Testis (tissue), 2 donors: ENCODE results near the gene EGLN2.
"Not testable (repeated sequence)": the region's sequence is repeated elsewhere in the genome, so short reads cannot be mapped to it uniquely, and the experiment has no call there.

Experiments
- CTCF ChIP-seq, 3 experiments: fragments of 450-650 bp in 2 of 3; fragments of 200-600 bp in 1 of 3; sonication (generic) in 1 of 3; IDR thresholded peaks; one replicate each; pipeline ENCODE4 v1.5.1; 2016 to 2019; ENCODE audit warnings: antibody characterized with exemption in 3 of 3, mild to moderate bottlenecking in 2 of 3, moderate library complexity in 1 of 3
- POLR2A ChIP-seq: fragments of 450-650 bp; IDR thresholded peaks from one replicate; pipeline ENCODE4 v1.6.1; 2017; ENCODE audit warnings: antibody characterized with exemption, mild to moderate bottlenecking, moderate library complexity

DNA sequence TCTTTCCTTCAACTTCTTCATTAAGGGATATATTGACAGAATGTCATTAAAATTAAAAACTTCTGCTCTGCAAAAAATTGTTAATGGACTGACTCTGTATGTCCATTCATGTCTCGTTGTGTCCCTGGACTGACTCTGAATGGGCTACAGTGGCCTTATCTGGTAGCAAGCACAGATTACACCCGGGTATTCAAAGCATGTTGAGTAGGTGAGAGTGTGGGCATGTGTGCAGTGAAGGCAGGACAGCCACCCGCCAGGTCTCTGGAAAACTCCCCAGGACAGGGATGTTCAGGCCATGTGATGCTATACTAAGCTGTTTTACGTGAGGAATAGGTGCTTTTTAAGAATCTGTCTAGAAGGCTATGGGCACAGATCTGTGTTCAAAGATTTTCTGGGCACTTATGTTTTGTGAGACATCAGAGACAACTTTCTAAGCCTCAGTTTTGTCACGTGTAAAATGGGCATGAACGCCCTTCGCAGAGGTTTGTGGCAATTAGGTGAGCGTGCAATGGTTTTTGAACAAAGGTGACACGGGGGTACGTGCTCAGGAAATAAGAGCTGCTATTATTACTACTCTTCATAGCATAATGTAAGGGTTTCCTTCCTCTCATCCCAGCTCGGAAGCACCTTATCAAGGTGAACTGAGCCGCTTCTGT lies 44.1 kb downstream of the EGLN2 start:
- not testable (repeated sequence) for TF ChIP-seq POLR2A; CTCF (IDR thresholded peaks at IDR 0.05)
